HepG2 (cell line): ENCODE data around the gene RFXANK. TPM values are rescaled to one million over a fixed set of nuclear protein-coding genes. Genes with fewer than 3 reads are reported as not detected.
A peak's percentile ranks its signal among the peaks of the same experiment; 100 is the strongest.

ENCODE experiments used
- ARNT2 ChIP-seq: sonication (generic); formaldehyde crosslinking; IDR thresholded peaks from 2 replicates; pipeline ENCODE4 v1.8.0; 2022; ENCODE audit warnings: mild to moderate bottlenecking, low read depth, missing genetic modification reagents, moderate library complexity
- ATF2 ChIP-seq: sonication (generic); formaldehyde crosslinking; IDR thresholded peaks from 2 replicates; pipeline ENCODE4 v1.4.0; 2020; ENCODE audit warnings: missing genetic modification reagents
- DMAP1 ChIP-seq: IDR thresholded peaks from 2 replicates; pipeline ENCODE4 v1.6.1; 2016
- HDAC6 ChIP-seq: fragments of 200-600 bp; sonication (generic); IDR thresholded peaks from 2 replicates; pipeline ENCODE4 v1.7.0; 2017; ENCODE audit warnings: mild to moderate bottlenecking, antibody characterized with exemption, low read length, low read depth
- HMGXB3 ChIP-seq: sonication (generic); formaldehyde crosslinking; IDR thresholded peaks from 2 replicates; pipeline ENCODE4 v1.4.0; 2020; ENCODE audit warnings: missing genetic modification reagents, borderline replicate concordance
- HNRNPL ChIP-seq: fragments of 200-400 bp; formaldehyde crosslinking; IDR thresholded peaks from 2 replicates; pipeline ENCODE4 v1.6.1; 2017; ENCODE audit warnings: mild to moderate bottlenecking, low read depth, low read length
- LBX2 ChIP-seq: sonication (generic); formaldehyde crosslinking; IDR thresholded peaks from 2 replicates; pipeline ENCODE4 v1.5.0; 2020; ENCODE audit warnings: missing genetic modification reagents, mild to moderate bottlenecking, borderline replicate concordance
- MXD3 ChIP-seq: IDR thresholded peaks from 2 replicates; pipeline ENCODE4 v1.6.1; 2016; ENCODE audit warnings: mild to moderate bottlenecking, missing biosample characterization, missing genetic modification reagents
- RELA ChIP-seq: sonication (generic); formaldehyde crosslinking; IDR thresholded peaks from 2 replicates; pipeline ENCODE4 v1.4.0; 2020; ENCODE audit warnings: missing genetic modification reagents
- RXRA ChIP-seq: sonication (generic); formaldehyde crosslinking; IDR thresholded peaks from 2 replicates; pipeline ENCODE4 v1.5.1; 2020; ENCODE audit warnings: missing genetic modification reagents
- THRA ChIP-seq: sonication (generic); formaldehyde crosslinking; IDR thresholded peaks from 2 replicates; pipeline ENCODE4 v1.4.0; 2020; ENCODE audit warnings: missing genetic modification reagents, borderline replicate concordance
- TSC22D2 ChIP-seq: sonication (generic); formaldehyde crosslinking; IDR thresholded peaks from 2 replicates; pipeline ENCODE4 v1.5.1; 2020; ENCODE audit warnings: missing genetic modification reagents, mild to moderate bottlenecking, borderline replicate concordance
- ZBTB25 ChIP-seq: IDR thresholded peaks from 2 replicates; pipeline ENCODE4 v1.6.1; 2018; ENCODE audit warnings: missing genetic modification reagents
- ZNF513 ChIP-seq: sonication (generic); formaldehyde crosslinking; conservative IDR thresholded peaks from 2 replicates; pipeline ENCODE4 v1.5.0; 2020; ENCODE audit warnings: missing genetic modification reagents
- ZNF530 ChIP-seq: sonication (generic); formaldehyde crosslinking; IDR thresholded peaks from 2 replicates; pipeline ENCODE4 v1.5.0; 2020; ENCODE audit warnings: low read depth, mild to moderate bottlenecking, missing genetic modification reagents
- ZNF546 ChIP-seq: sonication (generic); formaldehyde crosslinking; conservative IDR thresholded peaks from 2 replicates; pipeline ENCODE4 v1.8.1; 2023; ENCODE audit warnings: mild to moderate bottlenecking, missing genetic modification reagents
- ZNF790 ChIP-seq: sonication (generic); formaldehyde crosslinking; IDR thresholded peaks from 2 replicates; pipeline ENCODE4 v1.8.0; 2022; ENCODE audit warnings: missing genetic modification reagents, mild to moderate bottlenecking, borderline replicate concordance
- polyA plus RNA-seq, 8 experiments: library from polyadenylated mRNA; depleted of rRNA in 3 of 8; stranded (reverse) in 7 of 8; unstranded in 1 of 8; fragments of >200 nt; fragmentation: Illumina TruSeq in 4 of 8; extraction: Trizol in 4 of 8; gene quantifications; 2 replicates each; pipeline versions ENCODE4 v1.2.1 to v1.2.3, GENCODE V29; 2011 to 2016; ENCODE audit warnings: low read depth in 4 of 8, missing spikeins in 1 of 8, mixed read lengths in 1 of 8; ENCODE audit not compliant: insufficient read depth in 1 of 8
- total RNA-seq, 5 experiments: library from RNA; depleted of rRNA; stranded (reverse); fragments of >200 nt; fragmentation: Illumina TruSeq; extraction: Trizol; gene quantifications; 2 replicates each; pipeline ENCODE4 v1.2.3, GENCODE V29; 2016; ENCODE audit warnings: low read depth in 1 of 5

RFXANK gene
- total and polyA plus RNA-seq, 2 of the 13 experiments (the other 11 are each of a cell fraction or from before 2014, with no cell fraction given) = 49.9 to 80.7 TPM

- no peak for TF ChIP-seq ZNF530 (CRISPR knock-in tag)
- TF ChIP-seq HDAC6 = no peak
- TF ChIP-seq MXD3 (CRISPR knock-in tag) = no peak; the same call in 1 of the 2 replicates
- TF ChIP-seq DMAP1 (CRISPR knock-in tag) = peak; percentile 60
- peak; percentile 48; the same call in 1 of the 2 replicates for TF ChIP-seq ARNT2 (CRISPR knock-in tag)
- TF ChIP-seq ZNF513 (CRISPR knock-in tag) = no peak
- TF ChIP-seq ATF2 = peak; percentile 88
- no peak for TF ChIP-seq LBX2 (CRISPR knock-in tag)
- no peak for TF ChIP-seq ZNF790 (CRISPR knock-in tag)
- no peak for TF ChIP-seq HMGXB3 (CRISPR knock-in tag)
- TF ChIP-seq RXRA = peak; percentile 74
- TF ChIP-seq RELA = no peak
- peak; percentile 46; the same call in 1 of the 2 replicates for TF ChIP-seq HNRNPL
- peak; percentile 59; the same call in 1 of the 2 replicates for TF ChIP-seq TSC22D2 (CRISPR knock-in tag)
- TF ChIP-seq ZNF546 (CRISPR knock-in tag) = no peak
- TF ChIP-seq THRA (CRISPR knock-in tag) = peak; percentile 68; the same call in 1 of the 2 replicates
- no peak for TF ChIP-seq ZBTB25 (CRISPR knock-in tag)
These were observed 20.1 kb upstream of the RFXANK start (continued) for GRCh38 chr19:19171821-19172532.
